Inflammatory macrophage (primary cell): ENCODE measurements around the gene FAM199X.

Experiments
- DNase-seq, 2 donors: peaks; one replicate each; pipeline ENCODE4 v3.0.0-alpha.2; 2020 to 2022
- total RNA-seq, 18 experiments: gene quantifications; one replicate each; lab custom pipeline; 2026; ENCODE audit warnings: mixed read lengths in 6 of 18, inconsistent platforms in 2 of 18; lab: John Stamatoyannopoulos, UW

The FAM199X gene
- 31.9 to 102 (median 53.9) reads per million in 18 experiments for total RNA-seq

- peak; percentile 89 to 93 for DNase-seq
Measured at GRCh38 chrX:104165894-104166734, at the start of gene FAM199X. TSS of gene FAM199X (plus strand) at chrX:104166453. CDS start at chrX:104166786, 333 bp downstream.

DNA sequence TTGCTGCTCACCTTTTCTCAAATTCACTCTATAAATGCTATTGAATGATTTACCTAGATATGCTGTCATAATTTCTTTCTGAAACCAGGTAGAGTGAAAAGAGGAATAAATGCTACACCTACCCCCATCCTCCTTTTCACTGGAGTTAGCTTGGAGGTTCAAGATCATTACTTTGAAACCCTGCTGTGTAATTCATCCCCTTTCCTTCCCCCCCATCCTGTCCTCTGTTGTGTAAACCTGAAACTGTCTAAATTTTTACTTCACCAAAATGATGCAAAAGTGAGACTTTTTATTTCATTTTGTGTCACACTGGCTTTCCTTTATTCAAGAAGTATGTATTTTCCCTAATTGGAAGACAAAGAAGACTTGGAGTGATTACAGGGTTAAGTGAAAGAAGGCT is 48.5 kb upstream of the FAM199X start:
- DNase-seq: no peak

DNA sequence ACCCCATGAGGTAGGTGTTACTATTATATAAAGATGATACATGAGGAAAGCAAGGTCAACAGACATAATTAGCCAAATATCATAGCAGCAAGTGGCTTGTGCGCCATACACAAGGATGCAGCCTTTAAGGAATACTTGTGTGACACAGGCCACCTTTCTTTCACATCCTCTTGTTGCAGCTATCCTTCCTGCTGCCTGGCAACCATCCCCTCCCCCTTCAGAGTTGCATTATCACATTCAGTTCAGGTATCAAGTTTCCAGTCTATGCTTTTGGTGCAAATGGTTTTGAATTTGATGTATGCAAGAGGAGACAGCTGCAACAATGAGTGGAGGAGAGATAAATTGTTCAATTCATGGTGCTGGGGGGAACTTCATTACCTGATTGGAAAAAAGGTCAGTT is 47.5 kb upstream of the FAM199X start:
- no peak for DNase-seq

- DNase-seq: peak in 1 of 2 donors; percentile 8
Measured at GRCh38 chrX:104122829-104123228, 43.4 kb upstream of the FAM199X start.

DNA sequence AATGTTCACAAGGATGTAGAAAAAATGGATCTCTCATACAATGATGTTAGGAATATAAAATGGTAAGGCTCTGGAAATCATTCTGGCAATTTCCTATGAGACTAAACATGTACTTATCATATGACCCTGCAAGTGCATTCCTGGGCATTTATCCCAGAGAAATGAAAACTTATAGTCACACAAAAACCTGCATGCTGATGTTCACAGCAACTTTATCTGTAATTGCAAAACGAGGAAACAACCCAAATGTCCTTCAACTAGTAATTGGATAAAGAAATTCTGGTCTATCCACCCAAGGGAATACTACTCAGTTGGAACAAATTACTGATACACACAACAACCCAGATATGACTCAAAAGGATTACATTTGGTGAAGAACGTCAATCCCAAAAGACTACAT is 39.4 kb upstream of the FAM199X start:
- no peak for DNase-seq

DNA sequence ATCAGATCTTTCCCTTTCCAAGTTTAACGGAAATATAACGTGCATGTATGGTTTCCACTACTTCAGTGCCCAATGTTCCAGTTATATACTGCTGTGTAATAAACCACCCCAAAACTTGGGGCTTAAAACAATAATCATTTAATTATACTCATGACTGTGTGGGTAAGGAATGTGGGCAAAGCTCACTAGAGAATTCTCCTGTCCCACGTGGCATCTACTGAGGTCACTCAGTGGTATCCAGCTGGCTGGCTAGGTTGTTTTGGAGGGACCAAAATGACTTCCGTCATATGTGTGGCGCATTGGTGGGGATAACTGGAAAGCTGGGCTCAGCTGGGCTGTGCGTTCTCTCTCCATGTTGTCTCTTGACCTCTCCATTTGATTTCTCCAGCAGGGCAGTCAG is 35.4 kb upstream of the FAM199X start:
- no peak for DNase-seq

- DNase-seq: no peak
Measured at GRCh38 chrX:104134583-104135261, 31.5 kb upstream of the FAM199X start.

DNA sequence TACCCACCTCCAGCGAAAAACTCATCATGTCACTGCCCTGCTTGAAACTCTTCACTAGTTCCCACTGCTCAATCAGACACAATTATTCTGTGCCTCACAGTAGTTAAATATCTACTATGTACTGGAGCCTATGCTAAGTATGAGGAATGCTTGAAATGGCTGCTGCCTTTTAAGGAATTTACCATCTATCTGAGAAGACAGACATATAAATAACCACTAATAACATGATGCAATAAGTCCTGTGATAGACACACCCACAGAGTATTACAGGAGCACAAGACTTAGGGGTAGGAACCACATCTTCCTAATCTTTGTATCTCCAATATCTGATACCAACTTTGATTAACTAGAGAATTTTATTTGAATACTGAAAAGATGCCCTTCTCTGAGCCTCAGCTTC is 30.6 kb upstream of the FAM199X start:
- DNase-seq: no peak

GRCh38 chrX:104136241-104137019 is 29.8 kb upstream of the FAM199X start:
- DNase-seq: peak; percentile 62 to 66

- no peak for DNase-seq
Measured at GRCh38 chrX:104137496-104137895, 28.8 kb upstream of the FAM199X start.

GRCh38 chrX:104141087-104141760 is 25.0 kb upstream of the FAM199X start:
- DNase-seq: no peak

DNA sequence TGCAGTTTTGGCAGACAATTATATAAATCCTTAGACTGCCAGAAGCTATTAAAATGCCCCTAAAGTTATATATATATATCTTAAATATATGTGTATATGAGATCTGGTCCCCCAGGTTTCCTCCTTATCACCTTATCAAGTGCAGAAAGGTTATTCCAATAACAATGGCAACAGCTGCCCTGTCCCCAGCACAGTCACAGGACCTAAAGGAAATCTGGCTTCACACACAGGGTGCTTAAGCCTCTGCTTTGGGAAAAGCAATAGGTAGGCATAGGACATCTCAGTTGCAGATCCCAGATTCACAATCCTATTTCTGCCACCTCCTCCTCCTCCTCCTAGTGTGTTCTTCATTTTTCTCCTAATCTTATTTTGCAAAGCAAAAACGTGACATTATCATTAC is 15.2 kb upstream of the FAM199X start:
- no peak for DNase-seq

GRCh38 chrX:104156630-104157529 is 9.4 kb upstream of the FAM199X start, which contains the start of gene SLC25A53:
TSS of gene SLC25A53 (minus strand) at chrX:104157009. CDS start at chrX:104105257, 51,752 bp downstream.
- DNase-seq: peak; percentile 82 to 88

DNA sequence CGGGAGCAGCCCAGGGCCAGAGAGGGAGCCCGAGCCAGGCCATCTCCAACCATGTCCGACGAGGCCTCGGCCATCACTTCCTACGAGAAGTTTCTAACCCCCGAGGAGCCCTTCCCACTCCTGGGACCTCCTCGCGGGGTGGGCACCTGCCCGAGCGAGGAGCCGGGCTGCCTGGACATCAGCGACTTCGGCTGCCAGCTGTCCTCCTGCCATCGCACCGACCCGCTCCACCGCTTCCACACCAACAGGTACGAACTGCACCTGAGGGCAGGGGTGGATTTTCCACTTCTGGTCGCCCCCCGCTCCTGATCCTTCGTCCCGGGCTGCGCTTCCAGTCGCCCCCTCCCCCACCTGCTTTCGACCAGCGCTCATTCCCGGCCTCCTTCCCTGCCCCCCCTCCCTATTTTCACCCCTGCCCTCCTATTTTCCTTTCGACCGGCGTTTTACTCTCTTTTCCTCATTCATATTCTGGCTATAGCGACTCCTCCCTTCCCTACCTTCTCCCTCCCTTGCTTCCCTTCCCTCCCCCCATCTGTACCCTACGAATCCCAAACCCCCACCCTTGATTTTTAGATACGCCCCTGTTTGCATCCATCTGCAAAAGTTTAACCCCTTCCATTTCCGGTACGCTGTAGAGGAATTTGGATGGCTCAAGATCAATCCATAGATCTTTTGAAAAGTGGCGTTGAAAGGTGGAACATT is 633 bp downstream of the FAM199X start:
- DNase-seq: no peak

GRCh38 chrX:104168127-104168526 is 1.9 kb downstream of the FAM199X start:
- DNase-seq: no peak

GRCh38 chrX:104172121-104172520 is 5.9 kb downstream of the FAM199X start:
- no peak for DNase-seq

DNA sequence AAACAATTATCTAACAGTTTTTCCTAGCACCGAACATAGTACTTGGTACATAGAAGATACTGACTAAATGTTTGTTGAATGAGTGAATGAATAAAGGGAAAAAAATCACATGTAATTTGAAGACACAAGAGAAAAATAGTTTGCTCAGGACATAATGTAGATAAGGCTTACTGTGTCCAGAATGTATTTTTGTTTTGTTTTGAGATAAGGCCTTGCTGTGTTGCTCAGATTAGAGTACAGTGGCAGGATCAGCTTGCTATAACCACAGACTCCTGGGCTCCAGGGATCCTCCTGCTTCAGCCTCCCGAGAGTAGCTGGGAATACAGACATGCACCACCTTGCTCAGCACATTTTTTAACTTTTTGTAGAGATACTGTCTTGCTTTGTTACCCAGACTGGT is 6.5 kb downstream of the FAM199X start:
- DNase-seq: no peak

GRCh38 chrX:104173841-104174240 is 7.6 kb downstream of the FAM199X start:
- DNase-seq: no peak

GRCh38 chrX:104183685-104184084 is 17.4 kb downstream of the FAM199X start:
- DNase-seq: no peak

DNA sequence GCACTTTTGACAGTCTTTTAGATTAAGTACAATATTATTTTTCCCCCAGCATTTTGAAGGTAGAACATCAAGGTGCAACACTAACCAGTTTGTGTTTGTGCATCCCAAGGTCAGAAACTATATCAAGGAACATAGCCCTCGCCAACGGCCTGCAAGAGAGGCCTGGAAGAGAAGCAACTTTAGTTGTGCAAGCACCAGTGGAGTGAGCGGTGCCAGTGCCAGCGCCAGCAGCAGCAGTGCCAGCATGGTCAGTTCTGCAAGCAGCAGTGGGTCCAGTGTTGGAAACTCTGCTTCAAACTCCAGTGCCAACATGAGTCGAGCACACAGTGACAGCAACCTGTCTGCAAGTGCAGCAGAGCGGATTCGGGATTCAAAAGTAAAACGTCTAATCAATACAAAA is 21.7 kb downstream of the FAM199X start:
- DNase-seq: no peak

- no peak for DNase-seq
Measured at GRCh38 chrX:104189837-104190236, 23.6 kb downstream of the FAM199X start.
